Adrenal gland (tissue), 5 donors: ENCODE measurements around the gene VWA3B.

Experiments
- CTCF ChIP-seq, 6 experiments: fragments of 450-650 bp in 4 of 6; fragments of 200-600 bp in 2 of 6; sonication (generic) in 1 of 6; IDR thresholded peaks; 1 replicate in 5 of 6; 2 replicates in 1 of 6; pipeline versions ENCODE4 v1.5.1 to v1.8.0; 2016 to 2021; ENCODE audit warnings: antibody characterized with exemption in 6 of 6, mild to moderate bottlenecking in 2 of 6, moderate library complexity in 1 of 6
- POLR2A ChIP-seq, 2 donors: fragments of 450-650 bp; IDR thresholded peaks; one replicate each; pipeline ENCODE4 v1.6.1; 2017; ENCODE audit warnings: antibody characterized with exemption in 2 of 2, mild to moderate bottlenecking in 2 of 2, moderate library complexity in 1 of 2
- donor health status: DM: no; HTN: no; CAD: no.

GRCh38 chr2:98333922-98334321, 247.0 kb downstream of the VWA3B start:
- TF ChIP-seq CTCF (IDR thresholded peaks at IDR 0.05) (no peak), POLR2A (IDR thresholded peaks at IDR 0.05) (no peak)
